Breast epithelium (tissue), 4 donors: ENCODE measurements around the gene CAPZA1. TPM values are rescaled to one million over a fixed set of nuclear protein-coding genes. Genes with fewer than 3 reads are reported as not detected.

ENCODE experiments used
- DNase-seq, 2 donors: peaks; one replicate each; pipeline ENCODE4 v3.0.0-alpha.2; 2019; ENCODE audit warnings: low spot score in 2 of 2
- H3K27ac ChIP-seq, 2 donors: fragments of 200-600 bp; sonication (generic) in 1 of 2; one replicate each; pipeline ENCODE4 v1.5.1; 2016 to 2019; ENCODE audit warnings: mild to moderate bottlenecking in 1 of 2
- H3K27me3 ChIP-seq, 2 donors: fragments of 200-600 bp; sonication (generic) in 1 of 2; one replicate each; pipeline versions ENCODE4 v1.5.1 to v1.6.0; 2017 to 2019; ENCODE audit warnings: control low read depth in 1 of 2, mild to moderate bottlenecking in 1 of 2
- H3K36me3 ChIP-seq: fragments of 200-600 bp; one replicate; pipeline ENCODE4 v1.5.1; 2019
- H3K4me1 ChIP-seq, 2 donors: fragments of 200-600 bp; sonication (generic); one replicate each; pipeline ENCODE4 v1.5.1; 2016 to 2019; ENCODE audit warnings: control low read depth in 1 of 2
- H3K4me3 ChIP-seq, 3 donors: fragments of 200-600 bp; sonication (generic); 1 replicate in 2 of 3; 2 replicates in 1 of 3; pipeline ENCODE4 v1.5.1; 2016 to 2019; ENCODE audit warnings: mild to moderate bottlenecking in 3 of 3, moderate library complexity in 2 of 3
- H3K9me3 ChIP-seq, 2 donors: fragments of 200-600 bp; sonication (generic) in 1 of 2; one replicate each; pipeline ENCODE4 v1.5.1; 2016 to 2019; ENCODE audit warnings: control low read depth in 1 of 2
- CTCF ChIP-seq, 3 donors: fragments of 450-650 bp; IDR thresholded peaks; one replicate each; pipeline ENCODE4 v1.5.1; 2016 to 2017; ENCODE audit warnings: antibody characterized with exemption in 3 of 3, mild to moderate bottlenecking in 3 of 3, moderate library complexity in 3 of 3
- POLR2A ChIP-seq: fragments of 450-650 bp; IDR thresholded peaks from one replicate; pipeline ENCODE4 v1.6.1; 2016; ENCODE audit warnings: antibody characterized with exemption, mild to moderate bottlenecking, moderate library complexity
- POLR2AphosphoS5 ChIP-seq, 3 donors: sonication (generic); formaldehyde crosslinking; IDR thresholded peaks; one replicate each; pipeline ENCODE4 v1.6.1; 2017; ENCODE audit warnings: antibody characterized with exemption in 3 of 3
- intact Hi-C: fragments of 100-400 bp; cut with DNase I; formaldehyde crosslinking; loops from one replicate; pipeline ENCODE4 v1.15.1; 2023; ENCODE audit warnings: low total_unique reads
- total RNA-seq, 3 donors: library from RNA; depleted of rRNA; stranded (reverse); fragments of >200 nt; gene quantifications; one replicate each; pipeline ENCODE4 v1.1.0, GENCODE V29; 2016

CAPZA1 gene
- total RNA-seq, 3 donors from 2014 or later = 139 to 161 (median 142) TPM

GRCh38 chr1:112699425-112700144 lies 80.0 kb downstream of the CAPZA1 start:
- intact Hi-C loops = loop anchor here (10.0 kb wide), 1 partner anchor 945 kb away; no protein-coding TSS in a partner anchor
- Histone ChIP-seq H3K27ac (peak overlapping the region; percentile 86 to 99), H3K4me3 (peak overlapping the region in 1 of 3 donors; percentile 4), H3K9me3 (no peaks in the 10 kb centered on the region), H3K27me3 (no peaks in the 10 kb centered on the region), H3K4me1 (peaks cover 16 to 39% of the 10 kb centered on the region in 2 donors), H3K36me3 (no peaks in the 10 kb centered on the region)
- DNase-seq = no peak
- TF ChIP-seq POLR2A (no peak), CTCF (IDR thresholded peaks at IDR 0.05) (no peak), POLR2AphosphoS5 (IDR thresholded peaks at IDR 0.05) (no peak)

GRCh38 chr1:112700290-112701226 lies 80.9 kb downstream of the CAPZA1 start:
- TF ChIP-seq POLR2AphosphoS5 (IDR thresholded peaks at IDR 0.05) (peak; percentile 53 to 66 (median 66)), POLR2A (no peak)
- Histone ChIP-seq H3K27me3 (no peaks in the 10 kb centered on the region), H3K4me3 (peak overlapping the region in 1 of 3 donors; percentile 12), H3K36me3 (no peaks in the 10 kb centered on the region), H3K4me1 (peaks cover 16 to 40% of the 10 kb centered on the region in 2 donors), H3K27ac (peak overlapping the region; percentile 86 to 99), H3K9me3 (no peaks in the 10 kb centered on the region)
- DNase-seq = peak; percentile 95
- intact Hi-C loops = no loop called here

GRCh38 chr1:112701227-112702066 lies 81.8 kb downstream of the CAPZA1 start:
- TF ChIP-seq CTCF (IDR thresholded peaks at IDR 0.05) (no peak), POLR2A (no peak), POLR2AphosphoS5 (IDR thresholded peaks at IDR 0.05) (no peak)
- Histone ChIP-seq H3K4me1 (peaks cover 19 to 40% of the 10 kb centered on the region in 2 donors), H3K36me3 (no peaks in the 10 kb centered on the region), H3K9me3 (no peaks in the 10 kb centered on the region), H3K27me3 (no peaks in the 10 kb centered on the region), H3K4me3 (peak overlapping the region in 1 of 3 donors; percentile 12), H3K27ac (peak overlapping the region; percentile 86 to 99)
- DNase-seq = no peak
- intact Hi-C loops = loop anchor here (2.0 kb wide), 1 partner anchor 73 kb away; no protein-coding TSS in a partner anchor

- intact Hi-C loops = loop anchor here (2.0 kb wide), 1 partner anchor 73 kb away; no protein-coding TSS in a partner anchor
- Histone ChIP-seq H3K9me3 (no peaks in the 10 kb centered on the region), H3K36me3 (no peaks in the 10 kb centered on the region), H3K27me3 (no peaks in the 10 kb centered on the region), H3K27ac (peak overlapping the region; percentile 86 to 99), H3K4me1 (peaks cover 19 to 40% of the 10 kb centered on the region in 2 donors), H3K4me3 (no peak overlapping the region)
- no peak for TF ChIP-seq POLR2A
- DNase-seq = no peak
Observed at GRCh38 chr1:112702067-112702395, 82.4 kb downstream of the CAPZA1 start.

- Histone ChIP-seq H3K27me3 (no peaks in the 10 kb centered on the region), H3K36me3 (no peaks in the 10 kb centered on the region), H3K27ac (peak overlapping the region; percentile 86 to 99), H3K4me3 (no peak overlapping the region), H3K4me1 (peaks cover 19 to 40% of the 10 kb centered on the region in 2 donors), H3K9me3 (no peaks in the 10 kb centered on the region)
- intact Hi-C loops = loop anchor here (2.0 kb wide), 1 partner anchor 74 kb away; no protein-coding TSS in a partner anchor
- no peak for TF ChIP-seq POLR2AphosphoS5 (IDR thresholded peaks at IDR 0.05)
- no peak for TF ChIP-seq CTCF (IDR thresholded peaks at IDR 0.05)
- TF ChIP-seq POLR2A = no peak
- DNase-seq = no peak
Observed at GRCh38 chr1:112702420-112703261, 83.0 kb downstream of the CAPZA1 start.
